Stimulated activated naive CD8-positive, alpha-beta T cell treated with anti-CD3 and anti-CD28 coated beads, Interleukin-15, amount 100 ng/mL, for 72 hours (primary cell): ENCODE measurements around the gene KCNS1.
A peak's percentile ranks its signal among the peaks of the same experiment; 100 is the strongest.

Experiments used
- ATAC-seq: fragments of 150-1000 bp; cut with Tn5 transposase; 2 replicates; pipeline ENCODE4 v1.10.0; 2021; ENCODE audit warnings: mild to moderate bottlenecking, moderate library complexity
- DNase-seq, 2 donors: peaks; one replicate each; pipeline ENCODE4 v3.0.0; 2021 to 2022
- H3K27ac Mint-ChIP-seq, 2 donors: one replicate each; pipeline ENCODE4 v1.8.0; 2022; ENCODE audit warnings: mild to moderate bottlenecking in 2 of 2, mixed read lengths in 2 of 2, moderate library complexity in 2 of 2
- H3K27me3 Mint-ChIP-seq: one replicate; pipeline ENCODE4 v1.8.0; 2022; ENCODE audit warnings: mixed read lengths
- H3K4me1 Mint-ChIP-seq: one replicate; pipeline ENCODE4 v1.8.0; 2022; ENCODE audit warnings: mild to moderate bottlenecking, mixed read lengths
- H3K4me3 Mint-ChIP-seq, 2 donors: one replicate each; pipeline ENCODE4 v1.8.0; 2022; ENCODE audit warnings: mild to moderate bottlenecking in 2 of 2, mixed read lengths in 2 of 2, moderate library complexity in 1 of 2
- H3K9me3 Mint-ChIP-seq, 2 donors: one replicate each; pipeline ENCODE4 v1.8.0; 2022; ENCODE audit warnings: mixed read lengths in 2 of 2

The KCNS1 gene

GRCh38 chr20:45094201-45094600 is 6.7 kb downstream of the KCNS1 start:
- Mint-ChIP-seq H3K9me3 (no peaks in the 10 kb centered on the region), H3K27ac (no peak overlapping the region), H3K4me1 (peaks cover 23% of the 10 kb centered on the region), H3K4me3 (no peak overlapping the region), H3K27me3 (peaks cover 33% of the 10 kb centered on the region)
- no peak for DNase-seq
- ATAC-seq, result no peak

- no peak for ATAC-seq
These were observed 8.0 kb downstream of the KCNS1 start for GRCh38 chr20:45092898-45093297.

GRCh38 chr20:45091366-45091765 is 9.6 kb downstream of the KCNS1 start:
- Mint-ChIP-seq H3K4me3 (no peak overlapping the region), H3K9me3 (no peaks in the 10 kb centered on the region), H3K4me1 (peaks cover 11% of the 10 kb centered on the region), H3K27me3 (peaks cover 5% of the 10 kb centered on the region), H3K27ac (peak overlapping the region in 1 of 2 donors; percentile 42)
- DNase-seq (no peak), ATAC-seq (no peak)

More at GRCh38 chr20:45092898-45093297, 8.0 kb downstream of the KCNS1 start:
- Mint-ChIP-seq H3K27ac (no peak overlapping the region), H3K27me3 (peaks cover 20% of the 10 kb centered on the region), H3K9me3 (no peaks in the 10 kb centered on the region), H3K4me1 (peaks cover 23% of the 10 kb centered on the region), H3K4me3 (no peak overlapping the region)
- no peak for DNase-seq

GRCh38 chr20:45090481-45090880 is 10.4 kb downstream of the KCNS1 start:
- H3K9me3 Mint-ChIP-seq, result no peaks in the 10 kb centered on the region
- H3K27me3 Mint-ChIP-seq, result no peaks in the 10 kb centered on the region
- ATAC-seq, result no peak
- no peak overlapping the region for H3K4me3 Mint-ChIP-seq
- H3K4me1 Mint-ChIP-seq, result peaks cover 6% of the 10 kb centered on the region
- no peak for DNase-seq
- H3K27ac Mint-ChIP-seq, result no peak overlapping the region

GRCh38 chr20:45088247-45088646 is 12.7 kb downstream of the KCNS1 start:
- Mint-ChIP-seq H3K4me1 (no peaks in the 10 kb centered on the region), H3K9me3 (no peaks in the 10 kb centered on the region), H3K27ac (peak overlapping the region in 1 of 2 donors; percentile 87), H3K27me3 (no peaks in the 10 kb centered on the region), H3K4me3 (no peak overlapping the region)
- ATAC-seq (no peak), DNase-seq (no peak)

- H3K9me3 Mint-ChIP-seq, result no peaks in the 10 kb centered on the region
- H3K27ac Mint-ChIP-seq, result peak overlapping the region in 1 of 2 donors; percentile 87
- no peak for ATAC-seq
- H3K4me1 Mint-ChIP-seq, result peaks cover 3% of the 10 kb centered on the region
- no peak for DNase-seq
- H3K27me3 Mint-ChIP-seq, result no peaks in the 10 kb centered on the region
- H3K4me3 Mint-ChIP-seq, result no peak overlapping the region
These were observed 13.1 kb downstream of the KCNS1 start for GRCh38 chr20:45087814-45088213.

- Mint-ChIP-seq H3K27ac (peak overlapping the region; percentile 4 to 87), H3K4me3 (no peak overlapping the region), H3K9me3 (no peaks in the 10 kb centered on the region), H3K27me3 (no peaks in the 10 kb centered on the region), H3K4me1 (peaks cover 5% of the 10 kb centered on the region)
- no peak for DNase-seq
- no peak for ATAC-seq
These were observed 13.7 kb downstream of the KCNS1 start for GRCh38 chr20:45087097-45087790.

- H3K27ac Mint-ChIP-seq, result no peak overlapping the region
- H3K27me3 Mint-ChIP-seq, result no peaks in the 10 kb centered on the region
- ATAC-seq (no peak), DNase-seq (no peak)
- peaks cover 5% of the 10 kb centered on the region for H3K4me1 Mint-ChIP-seq
- peaks cover 5 to 7% of the 10 kb centered on the region in 2 donors for H3K9me3 Mint-ChIP-seq
- H3K4me3 Mint-ChIP-seq, result no peak overlapping the region
These were observed 15.1 kb downstream of the KCNS1 start for GRCh38 chr20:45085867-45086266.

- Mint-ChIP-seq H3K4me1 (peaks cover 5% of the 10 kb centered on the region), H3K27me3 (no peaks in the 10 kb centered on the region), H3K9me3 (peaks cover 5 to 7% of the 10 kb centered on the region in 2 donors), H3K27ac (no peak overlapping the region), H3K4me3 (no peak overlapping the region)
- ATAC-seq, result no peak
- no peak for DNase-seq
These were observed 15.6 kb downstream of the KCNS1 start for GRCh38 chr20:45085289-45085688.

GRCh38 chr20:45083127-45083526 is 17.8 kb downstream of the KCNS1 start:
- peak overlapping the region in 1 of 2 donors; percentile 45 for H3K27ac Mint-ChIP-seq

GRCh38 chr20:45082468-45082867 is 18.5 kb downstream of the KCNS1 start:
- peaks cover 7 to 10% of the 10 kb centered on the region in 2 donors for H3K9me3 Mint-ChIP-seq
- peaks cover 5% of the 10 kb centered on the region for H3K4me1 Mint-ChIP-seq
- ATAC-seq (no peak), DNase-seq (no peak)
- no peak overlapping the region for H3K4me3 Mint-ChIP-seq
- H3K27ac Mint-ChIP-seq, result peak overlapping the region in 1 of 2 donors; percentile 91
- no peaks in the 10 kb centered on the region for H3K27me3 Mint-ChIP-seq

More at GRCh38 chr20:45083127-45083526, 17.8 kb downstream of the KCNS1 start:
- Mint-ChIP-seq H3K27me3 (no peaks in the 10 kb centered on the region), H3K4me3 (no peak overlapping the region), H3K9me3 (peaks cover 7 to 10% of the 10 kb centered on the region in 2 donors), H3K4me1 (peaks cover 5% of the 10 kb centered on the region)
- ATAC-seq (no peak), DNase-seq (no peak)

GRCh38 chr20:45080867-45081624 is 19.9 kb downstream of the KCNS1 start:
- no peak overlapping the region for H3K4me3 Mint-ChIP-seq
- H3K27me3 Mint-ChIP-seq, result no peaks in the 10 kb centered on the region
- peaks cover 6% of the 10 kb centered on the region for H3K4me1 Mint-ChIP-seq
- ATAC-seq (peak; percentile 43), DNase-seq (no peak)
- H3K27ac Mint-ChIP-seq, result no peak overlapping the region
- peaks cover 7 to 10% of the 10 kb centered on the region in 2 donors for H3K9me3 Mint-ChIP-seq

GRCh38 chr20:45077559-45077958 is 23.4 kb downstream of the KCNS1 start:
- Mint-ChIP-seq H3K4me3 (no peak overlapping the region), H3K27me3 (no peaks in the 10 kb centered on the region), H3K4me1 (peaks cover 7% of the 10 kb centered on the region), H3K27ac (no peak overlapping the region), H3K9me3 (peaks cover 7 to 10% of the 10 kb centered on the region in 2 donors)
- ATAC-seq (no peak), DNase-seq (no peak)

- Mint-ChIP-seq H3K27me3 (no peaks in the 10 kb centered on the region), H3K9me3 (no peaks in the 10 kb centered on the region), H3K4me3 (no peak overlapping the region), H3K4me1 (peaks cover 49% of the 10 kb centered on the region), H3K27ac (peak overlapping the region; percentile 30 to 74)
- ATAC-seq (no peak), DNase-seq (no peak)
These were observed 27.7 kb downstream of the KCNS1 start for GRCh38 chr20:45073221-45073620.

- DNase-seq, result no peak
- no peak overlapping the region for H3K4me3 Mint-ChIP-seq
- H3K9me3 Mint-ChIP-seq, result no peaks in the 10 kb centered on the region
- no peak for ATAC-seq
- peak overlapping the region; percentile 35 to 42 for H3K27ac Mint-ChIP-seq
- peaks cover 57% of the 10 kb centered on the region for H3K4me1 Mint-ChIP-seq
- no peaks in the 10 kb centered on the region for H3K27me3 Mint-ChIP-seq
These were observed 28.9 kb downstream of the KCNS1 start for GRCh38 chr20:45072066-45072465.

- H3K4me1 Mint-ChIP-seq, result peaks cover 62% of the 10 kb centered on the region
- no peak for DNase-seq
These were observed 29.8 kb downstream of the KCNS1 start for GRCh38 chr20:45070932-45071632.

More at GRCh38 chr20:45070932-45071632, 29.8 kb downstream of the KCNS1 start:
- ATAC-seq, result no peak
- no peaks in the 10 kb centered on the region for H3K9me3 Mint-ChIP-seq
- no peak overlapping the region for H3K4me3 Mint-ChIP-seq
- H3K27ac Mint-ChIP-seq, result no peak overlapping the region
- H3K27me3 Mint-ChIP-seq, result no peaks in the 10 kb centered on the region
